ENCODE data around the gene BRD1. TPM values are rescaled to one million over a fixed set of nuclear protein-coding genes. Genes with fewer than 3 reads are reported as not detected.
"Not testable (repeated sequence)": the region's sequence is repeated elsewhere in the genome, so short reads cannot be mapped to it uniquely, and the experiment has no call there.

The BRD1 gene
- total RNA-seq, 3 donors from 2014 or later (not counting 1 experiment from before 2014, with no cell fraction given), result 126 to 154 (median 132) TPM

GRCh38 chr22:49784630-49784971 lies 43.1 kb downstream of the BRD1 start:
- H3K4me3 Mint-ChIP-seq, result no peak overlapping the region
- Histone ChIP-seq H3K36me3 (ENCODE audit: control insufficient read depth, insufficient read depth, low read length) (peaks cover 40% of the 10 kb centered on the region), H3K4me1 (ENCODE audit: control insufficient read depth, insufficient read depth, low read length) (peaks cover 54% of the 10 kb centered on the region), H3K4me3 (ENCODE audit: low read length) (no peak overlapping the region), H3K9me3 (ENCODE audit: control insufficient read depth, insufficient read depth, low read length) (no peaks in the 10 kb centered on the region), H3K27ac (ENCODE audit: low read length) (peak overlapping the region; percentile 59), H3K27me3 (ENCODE audit: control insufficient read depth, insufficient read depth, low read length) (no peaks in the 10 kb centered on the region)
- ATAC-seq (no peak), DNase-seq (no peak)
- intact Hi-C loops (cut with micrococcal nuclease), result no loop called here
- H3K4me1 Mint-ChIP-seq, result peaks cover 24% of the 10 kb centered on the region in 2 donors
- H3K9me3 Mint-ChIP-seq, result no peaks in the 10 kb centered on the region
- no peak overlapping the region for H3K27ac Mint-ChIP-seq
- no peaks in the 10 kb centered on the region for H3K27me3 Mint-ChIP-seq (ENCODE audit: low read depth in 2 of 2)
- WGBS (ENCODE audit: insufficient coverage), result 94% methylated on average over 15 of the region's 15 CpGs
- no peak for TF ChIP-seq CTCF (IDR thresholded peaks at IDR 0.05)
- H3K36me3 Mint-ChIP-seq, result no peaks in the 10 kb centered on the region

DNA sequence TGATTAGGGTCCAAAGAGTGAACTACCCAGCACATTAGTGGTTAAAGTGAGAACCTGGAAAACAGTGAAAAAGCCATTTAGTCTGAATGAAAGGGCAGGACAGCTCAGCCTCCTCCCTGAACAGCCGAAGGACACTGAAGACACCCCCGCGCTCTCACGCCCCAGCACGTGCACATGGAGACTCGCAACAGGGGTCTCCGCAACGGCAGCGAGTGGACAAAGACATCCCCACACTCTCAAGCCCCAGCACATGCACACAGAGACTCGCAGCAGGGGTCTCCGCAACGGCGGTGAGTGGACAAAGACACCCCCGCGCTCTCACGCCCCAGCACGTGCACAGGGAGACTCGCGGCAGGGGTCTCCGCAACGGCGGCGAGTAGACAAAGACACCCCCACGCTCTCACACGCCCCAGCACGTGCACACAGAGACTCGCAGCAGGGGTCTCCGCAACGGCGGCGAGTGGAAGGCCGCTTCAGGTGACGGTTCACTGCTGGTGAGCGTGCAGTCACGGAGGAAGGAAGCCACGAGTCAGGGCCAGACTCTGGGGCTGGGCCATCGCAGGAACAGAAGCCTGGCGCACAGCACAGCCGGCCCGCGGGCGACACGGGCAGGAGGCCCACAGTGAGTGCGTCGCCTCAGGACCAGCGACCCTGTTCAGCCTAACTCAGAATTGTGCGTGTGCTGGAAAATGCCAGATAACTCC lies 43.6 kb downstream of the BRD1 start:
- peaks cover 49% of the 10 kb centered on the region for H3K4me1 ChIP-seq (ENCODE audit: control insufficient read depth, insufficient read depth, low read length)
- H3K27ac ChIP-seq (ENCODE audit: low read length), result no peak overlapping the region
- DNase-seq (no peak), ATAC-seq (no peak)
- peaks cover 40% of the 10 kb centered on the region for H3K36me3 ChIP-seq (ENCODE audit: control insufficient read depth, insufficient read depth, low read length)
- Mint-ChIP-seq H3K27me3 (ENCODE audit: low read depth in 2 of 2) (no peaks in the 10 kb centered on the region), H3K27ac (no peak overlapping the region), H3K4me3 (no peak overlapping the region), H3K36me3 (no peaks in the 10 kb centered on the region), H3K4me1 (peaks cover 19 to 21% of the 10 kb centered on the region in 2 donors), H3K9me3 (no peaks in the 10 kb centered on the region)
- no peaks in the 10 kb centered on the region for H3K9me3 ChIP-seq (ENCODE audit: control insufficient read depth, insufficient read depth, low read length)
- H3K27me3 ChIP-seq (ENCODE audit: control insufficient read depth, insufficient read depth, low read length), result no peaks in the 10 kb centered on the region
- no peak overlapping the region for H3K4me3 ChIP-seq (ENCODE audit: low read length)
- TF ChIP-seq CTCF (IDR thresholded peaks at IDR 0.05), result no peak
- intact Hi-C loops (cut with micrococcal nuclease), result no loop called here
- 95% methylated on average over 47 of the region's 47 CpGs for WGBS (ENCODE audit: insufficient coverage)

DNA sequence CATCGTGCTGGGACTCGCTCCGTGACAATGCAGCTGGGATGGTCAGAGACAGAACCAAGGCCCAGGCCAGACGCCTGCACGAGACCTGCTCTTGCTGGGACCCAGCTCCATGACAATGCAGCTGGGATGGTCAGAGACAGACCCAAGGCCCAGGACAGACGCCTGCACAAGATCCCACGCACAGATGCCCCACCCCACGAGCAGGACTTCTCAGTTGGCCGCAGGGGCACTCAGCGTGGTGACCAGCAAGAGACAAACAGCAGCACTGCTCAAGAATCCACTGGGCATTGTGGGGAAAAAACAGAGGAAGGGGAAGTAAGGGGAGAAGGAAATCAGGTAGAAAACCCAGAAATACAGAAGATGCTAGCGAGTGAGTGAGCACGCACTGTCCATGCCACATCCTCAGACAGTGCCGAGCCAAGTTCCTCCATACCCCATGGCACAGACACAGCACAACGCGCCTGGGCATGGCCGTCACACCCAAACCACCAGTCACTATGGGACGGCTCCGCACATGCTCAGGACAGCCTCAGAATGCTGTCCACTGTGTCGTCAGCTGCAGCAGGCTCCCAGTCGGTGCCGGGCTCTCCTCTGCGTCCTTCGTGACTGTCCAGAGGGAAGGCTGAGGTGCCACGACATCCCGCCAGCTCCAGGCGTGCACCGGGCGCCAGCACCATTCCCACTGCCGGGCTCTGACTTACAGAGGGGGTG lies 44.5 kb downstream of the BRD1 start:
- Mint-ChIP-seq H3K27ac (no peak overlapping the region), H3K36me3 (no peaks in the 10 kb centered on the region), H3K27me3 (ENCODE audit: low read depth in 2 of 2) (no peaks in the 10 kb centered on the region), H3K4me1 (peaks cover 13 to 17% of the 10 kb centered on the region in 2 donors), H3K4me3 (no peak overlapping the region), H3K9me3 (no peaks in the 10 kb centered on the region)
- WGBS (ENCODE audit: insufficient coverage), result 96% methylated on average over 27 of the region's 29 CpGs
- no peak overlapping the region for H3K27ac ChIP-seq (ENCODE audit: low read length)
- intact Hi-C loops (cut with micrococcal nuclease), result no loop called here
- no peaks in the 10 kb centered on the region for H3K9me3 ChIP-seq (ENCODE audit: control insufficient read depth, insufficient read depth, low read length)
- peaks cover 40% of the 10 kb centered on the region for H3K36me3 ChIP-seq (ENCODE audit: control insufficient read depth, insufficient read depth, low read length)
- no peak for DNase-seq
- no peak for TF ChIP-seq CTCF (IDR thresholded peaks at IDR 0.05)
- ATAC-seq, result no peak
- H3K27me3 ChIP-seq (ENCODE audit: control insufficient read depth, insufficient read depth, low read length), result no peaks in the 10 kb centered on the region
- peaks cover 40% of the 10 kb centered on the region for H3K4me1 ChIP-seq (ENCODE audit: control insufficient read depth, insufficient read depth, low read length)
- no peak overlapping the region for H3K4me3 ChIP-seq (ENCODE audit: low read length)

GRCh38 chr22:49781886-49782285 lies 45.8 kb downstream of the BRD1 start:
- H3K27ac ChIP-seq (ENCODE audit: low read length); H3K9me3 ChIP-seq (ENCODE audit: control insufficient read depth, insufficient read depth, low read length); H3K27me3 ChIP-seq (ENCODE audit: control insufficient read depth, insufficient read depth, low read length); H3K9me3 Mint-ChIP-seq; H3K36me3 Mint-ChIP-seq; intact Hi-C loops (cut with micrococcal nuclease); H3K4me3 Mint-ChIP-seq; H3K27ac Mint-ChIP-seq; ATAC-seq; H3K4me3 ChIP-seq (ENCODE audit: low read length); DNase-seq; H3K27me3 Mint-ChIP-seq (ENCODE audit: low read depth in 2 of 2): not testable (repeated sequence)
- 97% methylated on average over 21 of the region's 21 CpGs for WGBS (ENCODE audit: insufficient coverage)
- H3K4me1 ChIP-seq (ENCODE audit: control insufficient read depth, insufficient read depth, low read length), result peaks cover 40% of the 10 kb centered on the region
- H3K4me1 Mint-ChIP-seq, result peaks cover 5 to 13% of the 10 kb centered on the region in 2 donors
- peaks cover 44% of the 10 kb centered on the region for H3K36me3 ChIP-seq (ENCODE audit: control insufficient read depth, insufficient read depth, low read length)

All from natural killer cell (primary cell).